ENCODE data around the gene PTPRR.

GRCh38 chr12:70763666-70764065 is 156.9 kb downstream of the PTPRR start:
- TF ChIP-seq SIN3A (IDR thresholded peaks at IDR 0.05; ENCODE audit: borderline replicate concordance, insufficient read depth, low read length) (no peak), REST (IDR thresholded peaks at IDR 0.05; ENCODE audit: insufficient read depth in 1 of 2, low read depth in 2 of 2, low read length in 2 of 2) (no peak)
